MM.1S (cell line): Measurements from ENCODE around the gene GALNT12.

Experiments used
- EZH2phosphoT487 ChIP-seq: fragments of 300-600 bp; sonication (generic); IDR thresholded peaks from 2 replicates; pipeline ENCODE4 v1.6.1; 2018; ENCODE audit warnings: antibody characterized with exemption, low read length
- TF ChIP-seq, protein P1 (sequence below): fragments of 300-600 bp; sonication (generic); IDR thresholded peaks from 2 replicates; pipeline ENCODE4 v1.5.1; 2016; ENCODE audit warnings: antibody characterized with exemption, low read length, mixed read lengths

DNA sequence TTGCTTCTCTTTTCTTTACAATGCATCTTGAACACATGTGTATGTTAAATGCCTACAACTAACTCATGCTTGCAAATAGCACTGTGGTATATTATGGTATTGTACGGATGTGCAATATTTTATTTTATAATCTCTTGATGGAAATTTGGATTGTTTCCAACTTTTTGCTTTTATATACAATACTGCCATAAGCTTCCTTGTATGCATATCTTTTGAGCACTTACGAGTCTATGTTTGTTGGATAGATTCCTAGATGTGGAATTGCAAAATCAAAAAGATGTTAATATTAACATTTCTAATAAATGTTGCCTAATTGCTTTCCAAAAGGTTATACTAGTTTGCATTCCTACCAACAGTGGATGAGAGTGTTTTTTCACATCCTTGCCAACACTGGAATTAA, 3.4 kb upstream of the GALNT12 start:
- no peak for TF ChIP-seq EZH2phosphoT487
- TF ChIP-seq, protein P1, sequence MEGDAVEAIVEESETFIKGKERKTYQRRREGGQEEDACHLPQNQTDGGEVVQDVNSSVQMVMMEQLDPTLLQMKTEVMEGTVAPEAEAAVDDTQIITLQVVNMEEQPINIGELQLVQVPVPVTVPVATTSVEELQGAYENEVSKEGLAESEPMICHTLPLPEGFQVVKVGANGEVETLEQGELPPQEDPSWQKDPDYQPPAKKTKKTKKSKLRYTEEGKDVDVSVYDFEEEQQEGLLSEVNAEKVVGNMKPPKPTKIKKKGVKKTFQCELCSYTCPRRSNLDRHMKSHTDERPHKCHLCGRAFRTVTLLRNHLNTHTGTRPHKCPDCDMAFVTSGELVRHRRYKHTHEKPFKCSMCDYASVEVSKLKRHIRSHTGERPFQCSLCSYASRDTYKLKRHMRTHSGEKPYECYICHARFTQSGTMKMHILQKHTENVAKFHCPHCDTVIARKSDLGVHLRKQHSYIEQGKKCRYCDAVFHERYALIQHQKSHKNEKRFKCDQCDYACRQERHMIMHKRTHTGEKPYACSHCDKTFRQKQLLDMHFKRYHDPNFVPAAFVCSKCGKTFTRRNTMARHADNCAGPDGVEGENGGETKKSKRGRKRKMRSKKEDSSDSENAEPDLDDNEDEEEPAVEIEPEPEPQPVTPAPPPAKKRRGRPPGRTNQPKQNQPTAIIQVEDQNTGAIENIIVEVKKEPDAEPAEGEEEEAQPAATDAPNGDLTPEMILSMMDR = no peak
